B cell (primary cell): ENCODE data around the gene NR2E3. TPM values are rescaled to one million over a fixed set of nuclear protein-coding genes. Genes with fewer than 3 reads are reported as not detected.

ENCODE experiments used
- ATAC-seq: fragments of 200-7000 bp; cut with Tn5 transposase; one replicate; pipeline ENCODE4 v1.10.0; 2021; ENCODE audit warnings: low read depth, mild to moderate bottlenecking, moderate number of reproducible peaks, moderate library complexity
- CTCF ChIA-PET: fragments of 350-600 bp; sonication (Branson Sonifier 250); formaldehyde crosslinking; loops from one replicate; lab custom pipeline; 2021; ENCODE audit warnings: antibody characterized with exemption, inconsistent platforms; lab: Charles Lee
- POLR2A ChIA-PET: fragments of 350-600 bp; sonication (Branson Sonifier 250); formaldehyde crosslinking; loops from one replicate; lab custom pipeline; 2021; ENCODE audit warnings: antibody characterized with exemption; lab: Charles Lee
- DNase-seq: peaks from one replicate; pipeline ENCODE4 v3.0.0; 2013
- H2AFZ ChIP-seq: 2 replicates; pipeline ENCODE4 v1.6.1; 2012; ENCODE audit warnings: mild to moderate bottlenecking, low read depth, low read length; ENCODE audit not compliant: insufficient read depth, poor library complexity, severe bottlenecking
- H3K27ac ChIP-seq, 2 donors: 1 replicate in 1 of 2; 2 replicates in 1 of 2; pipeline ENCODE4 v1.5.1; 2012 to 2013; ENCODE audit warnings: low read length in 2 of 2, mild to moderate bottlenecking in 2 of 2, moderate library complexity in 1 of 2
- H3K27me3 ChIP-seq, 4 experiments: fragments of 200-600 bp in 1 of 4; sonication (generic) in 1 of 4; replicated peaks in 1 of 4; 1 replicate in 2 of 4; 2 replicates in 2 of 4; pipeline versions ENCODE4 v1.6.1 to v1.7.0; 2013 to 2016; ENCODE audit warnings: low read length in 3 of 4, mild to moderate bottlenecking in 2 of 4, mixed read lengths in 1 of 4, moderate library complexity in 1 of 4; ENCODE audit not compliant: insufficient read depth in 4 of 4, control insufficient read depth in 3 of 4; ENCODE audit errors: control extremely low read depth in 1 of 4
- H3K36me3 ChIP-seq, 2 experiments: replicated peaks in 1 of 2; 1 replicate in 1 of 2; 2 replicates in 1 of 2; pipeline versions ENCODE4 v1.6.1 to v1.7.1; 2013; ENCODE audit warnings: low read length in 1 of 2; ENCODE audit not compliant: insufficient read depth in 2 of 2, control insufficient read depth in 1 of 2; ENCODE audit errors: control extremely low read depth in 1 of 2, extremely low read depth in 1 of 2
- H3K4me1 ChIP-seq, 2 donors: fragments of 200-600 bp in 1 of 2; sonication (generic) in 1 of 2; 1 replicate in 1 of 2; 2 replicates in 1 of 2; pipeline versions ENCODE4 v1.5.1 to v1.6.1; 2013 to 2017; ENCODE audit warnings: low read length in 2 of 2; ENCODE audit not compliant: control insufficient read depth in 2 of 2, insufficient read depth in 2 of 2
- H3K4me2 ChIP-seq: replicated peaks from 2 replicates; pipeline ENCODE3; 2012; ENCODE audit warnings: mild to moderate bottlenecking, low read depth, low read length; ENCODE audit not compliant: poor library complexity, severe bottlenecking
- H3K4me3 ChIP-seq, 5 experiments: fragments of 200-600 bp in 1 of 5; sonication (generic) in 1 of 5; 1 replicate in 3 of 5; 2 replicates in 2 of 5; pipeline versions ENCODE4 v1.5.1 to v1.7.0; 2011 to 2016; ENCODE audit warnings: low read length in 4 of 5, mild to moderate bottlenecking in 4 of 5, low read depth in 2 of 5, control low read depth in 1 of 5, moderate library complexity in 1 of 5; ENCODE audit not compliant: insufficient read depth in 1 of 5; ENCODE audit errors: control extremely low read depth in 1 of 5, extremely low read depth in 1 of 5
- H3K79me2 ChIP-seq: fragments of 200-600 bp; sonication (generic); one replicate; pipeline ENCODE4 v1.6.0; 2016; ENCODE audit warnings: low read length; ENCODE audit not compliant: control insufficient read depth, insufficient read depth
- H3K9ac ChIP-seq: fragments of 200-600 bp; sonication (generic); 2 replicates; pipeline ENCODE4 v1.6.1; 2017; ENCODE audit warnings: mild to moderate bottlenecking, low read length, moderate library complexity
- H3K9me3 ChIP-seq, 3 donors: one replicate each; pipeline versions ENCODE4 v1.6.1 to v1.7.1; 2013; ENCODE audit warnings: low read length in 2 of 3; ENCODE audit not compliant: control insufficient read depth in 2 of 3, insufficient read depth in 1 of 3; ENCODE audit errors: control extremely low read depth in 1 of 3
- H4K20me1 ChIP-seq: 2 replicates; pipeline ENCODE4 v1.6.0; 2012; ENCODE audit warnings: mild to moderate bottlenecking, low read length; ENCODE audit not compliant: insufficient read depth, control insufficient read depth, poor library complexity, severe bottlenecking
- H3K27ac Mint-ChIP-seq: one replicate; pipeline ENCODE4 v1.8.0; 2021; ENCODE audit warnings: mixed read lengths
- H3K27me3 Mint-ChIP-seq: one replicate; pipeline ENCODE4 v1.8.0; 2021; ENCODE audit warnings: mixed read lengths
- H3K4me1 Mint-ChIP-seq: one replicate; pipeline ENCODE4 v1.8.0; 2021; ENCODE audit warnings: mixed read lengths
- H3K4me3 Mint-ChIP-seq: one replicate; pipeline ENCODE4 v1.8.0; 2021; ENCODE audit warnings: mixed read lengths
- H3K9me3 Mint-ChIP-seq: one replicate; pipeline ENCODE4 v1.8.0; 2022; ENCODE audit warnings: mixed read lengths; ENCODE audit not compliant: insufficient read depth
- CTCF ChIP-seq: fragments of 200-600 bp; IDR thresholded peaks from one replicate; pipeline ENCODE4 v1.8.0; 2022; ENCODE audit warnings: antibody characterized with exemption, mild to moderate bottlenecking
- EZH2 ChIP-seq: IDR thresholded peaks from 2 replicates; pipeline ENCODE4 v1.6.1; 2012; ENCODE audit warnings: borderline replicate concordance, low read depth, mild to moderate bottlenecking, moderate library complexity, low read length; ENCODE audit not compliant: insufficient read depth, poor library complexity, severe bottlenecking
- WGBS: methylation state at CpG from one replicate; pipeline ENCODE4 v1.1.5; 2013; ENCODE audit warnings: missing lambda C conversion rate; ENCODE audit not compliant: insufficient coverage; 5-methylcytosine and 5-hydroxymethylcytosine counted together
- intact Hi-C: fragments of 100-400 bp; cut with micrococcal nuclease; formaldehyde crosslinking; loops from one replicate; pipeline ENCODE4 v1.10.0; 2022
- polyA plus RNA-seq: library from polyadenylated mRNA; depleted of rRNA; stranded (reverse); fragments of >200 nt; gene quantifications from 2 replicates; pipeline ENCODE4 v1.2.3, GENCODE V29; 2012
- total RNA-seq, 2 donors: library from RNA; stranded (reverse); fragments of 120-200 nt in 1 of 2; gene quantifications; 1 replicate in 1 of 2; 2 replicates in 1 of 2; pipeline versions ENCODE4 v1.2.3 to v1.2.4, GENCODE V29; 2013 to 2022

NR2E3 gene
- total and polyA plus RNA-seq, 2 donors (not counting 1 experiment from before 2014, with no cell fraction given) = not detected

DNA sequence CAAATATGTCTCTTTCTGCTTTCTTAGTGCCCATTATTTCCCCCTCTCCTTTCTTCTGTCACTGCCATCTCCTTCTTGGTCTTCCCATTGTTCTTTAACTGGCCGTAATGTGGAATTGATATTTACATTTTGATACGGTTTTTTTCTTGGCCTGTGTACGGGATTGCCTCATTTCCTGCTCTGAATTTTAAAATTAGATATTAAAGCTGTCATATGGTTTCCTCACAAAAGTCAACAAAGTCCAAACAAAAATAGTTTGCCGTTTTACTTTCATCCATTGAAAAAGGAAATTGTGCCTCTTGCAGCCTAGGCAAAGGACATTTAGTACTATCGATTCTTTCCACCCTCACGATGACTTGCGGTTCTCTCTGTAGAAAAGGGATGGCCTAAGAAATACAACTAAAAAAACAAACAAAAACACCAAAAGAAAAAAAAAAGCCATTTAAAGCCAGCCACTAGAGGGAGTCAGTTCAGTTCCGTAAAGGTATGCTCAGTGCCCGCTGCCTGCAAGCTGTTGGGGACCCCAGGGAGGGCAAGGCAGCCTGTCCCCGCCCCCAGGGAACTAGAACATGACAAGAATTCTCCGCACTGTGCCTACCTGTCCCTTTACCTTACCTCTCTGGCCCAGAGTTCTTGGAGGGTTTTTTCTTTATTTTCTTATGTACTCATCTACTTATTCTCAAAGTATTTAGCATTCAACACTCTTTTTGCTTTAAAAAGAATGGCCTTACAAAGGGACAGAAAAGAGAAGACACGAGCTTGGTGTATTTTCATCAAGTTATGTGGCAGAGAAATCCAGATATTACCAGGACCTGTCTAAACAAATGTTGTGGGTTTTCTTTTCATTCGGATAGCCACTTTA, 30.0 kb upstream of the NR2E3 start:
- DNase-seq = peak; percentile 59
- H3K27me3 Mint-ChIP-seq = peaks cover 15% of the 10 kb centered on the region
- ChIA-PET POLR2A (no interaction called here), CTCF (interaction anchor here (0.7 to 4.9 kb wide), 10 partner anchors 8 to 1278 kb away, joined by 3 to 86 read pairs (median 6); no protein-coding TSS in a partner anchor)
- peak; percentile 51 for ATAC-seq
- no peak overlapping the region for H3K4me2 ChIP-seq
- no peak overlapping the region for H3K4me3 ChIP-seq
- no peaks in the 10 kb centered on the region for H3K4me1 ChIP-seq
- no peaks in the 10 kb centered on the region for H4K20me1 ChIP-seq
- no peaks in the 10 kb centered on the region for H3K36me3 ChIP-seq
- H3K9me3 Mint-ChIP-seq = no peaks in the 10 kb centered on the region
- WGBS = 4% methylated on average over 3 of the region's 13 CpGs
- no peaks in the 10 kb centered on the region for H3K9me3 ChIP-seq
- no peak overlapping the region for H3K27ac ChIP-seq
- H3K27me3 ChIP-seq = no peaks in the 10 kb centered on the region
- peak overlapping the region; percentile 5 for H2AFZ ChIP-seq
- H3K4me3 Mint-ChIP-seq = no peak overlapping the region
- H3K27ac Mint-ChIP-seq = no peak overlapping the region
- peaks cover 3% of the 10 kb centered on the region for H3K4me1 Mint-ChIP-seq
- no peak overlapping the region for H3K9ac ChIP-seq
- intact Hi-C loops = loop anchor here (1.0 kb wide), 1 partner anchor 36 kb away; no protein-coding TSS in a partner anchor
- TF ChIP-seq CTCF (peak; percentile 93), EZH2 (no peak)
- H3K79me2 ChIP-seq = no peaks in the 10 kb centered on the region
